ENCODE measurements around the gene MVB12B.

MVB12B gene

GRCh38 chr9:126330536-126330935 lies 3.9 kb downstream of the MVB12B start:
- TF ChIP-seq FOXM1 (IDR thresholded peaks at IDR 0.05; ENCODE audit: borderline replicate concordance, low read depth), result no peak
- TF ChIP-seq, protein P1, sequence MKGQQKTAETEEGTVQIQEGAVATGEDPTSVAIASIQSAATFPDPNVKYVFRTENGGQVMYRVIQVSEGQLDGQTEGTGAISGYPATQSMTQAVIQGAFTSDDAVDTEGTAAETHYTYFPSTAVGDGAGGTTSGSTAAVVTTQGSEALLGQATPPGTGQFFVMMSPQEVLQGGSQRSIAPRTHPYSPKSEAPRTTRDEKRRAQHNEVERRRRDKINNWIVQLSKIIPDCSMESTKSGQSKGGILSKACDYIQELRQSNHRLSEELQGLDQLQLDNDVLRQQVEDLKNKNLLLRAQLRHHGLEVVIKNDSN (IDR thresholded peaks at IDR 0.05), result no peak
- no peak for TF ChIP-seq RAD21 (IDR thresholded peaks at IDR 0.05; ENCODE audit: low read depth)
- no peak for TF ChIP-seq EP300 (IDR thresholded peaks at IDR 0.05; ENCODE audit: borderline replicate concordance)
- no peak for TF ChIP-seq YY1 (IDR thresholded peaks at IDR 0.05; ENCODE audit: low read depth)
- TF ChIP-seq NFIC (IDR thresholded peaks at IDR 0.05), result no peak
- TF ChIP-seq TAF1 (IDR thresholded peaks at IDR 0.05; ENCODE audit: low read depth), result no peak
- no peak for TF ChIP-seq REST (IDR thresholded peaks at IDR 0.05; ENCODE audit: low read depth)
- TF ChIP-seq CREB1 (IDR thresholded peaks at IDR 0.05; ENCODE audit: low read depth), result no peak
- TF ChIP-seq EGR1 (IDR thresholded peaks at IDR 0.05), result no peak
- no peak for TF ChIP-seq ZBTB7A (IDR thresholded peaks at IDR 0.05; ENCODE audit: low read depth)
- no peak for TF ChIP-seq MAX (IDR thresholded peaks at IDR 0.05)
- TF ChIP-seq TCF12 (IDR thresholded peaks at IDR 0.05; ENCODE audit: low read depth), result no peak
- no peak for TF ChIP-seq CEBPB (IDR thresholded peaks at IDR 0.05)
- TF ChIP-seq TEAD4 (IDR thresholded peaks at IDR 0.05), result no peak

DNA sequence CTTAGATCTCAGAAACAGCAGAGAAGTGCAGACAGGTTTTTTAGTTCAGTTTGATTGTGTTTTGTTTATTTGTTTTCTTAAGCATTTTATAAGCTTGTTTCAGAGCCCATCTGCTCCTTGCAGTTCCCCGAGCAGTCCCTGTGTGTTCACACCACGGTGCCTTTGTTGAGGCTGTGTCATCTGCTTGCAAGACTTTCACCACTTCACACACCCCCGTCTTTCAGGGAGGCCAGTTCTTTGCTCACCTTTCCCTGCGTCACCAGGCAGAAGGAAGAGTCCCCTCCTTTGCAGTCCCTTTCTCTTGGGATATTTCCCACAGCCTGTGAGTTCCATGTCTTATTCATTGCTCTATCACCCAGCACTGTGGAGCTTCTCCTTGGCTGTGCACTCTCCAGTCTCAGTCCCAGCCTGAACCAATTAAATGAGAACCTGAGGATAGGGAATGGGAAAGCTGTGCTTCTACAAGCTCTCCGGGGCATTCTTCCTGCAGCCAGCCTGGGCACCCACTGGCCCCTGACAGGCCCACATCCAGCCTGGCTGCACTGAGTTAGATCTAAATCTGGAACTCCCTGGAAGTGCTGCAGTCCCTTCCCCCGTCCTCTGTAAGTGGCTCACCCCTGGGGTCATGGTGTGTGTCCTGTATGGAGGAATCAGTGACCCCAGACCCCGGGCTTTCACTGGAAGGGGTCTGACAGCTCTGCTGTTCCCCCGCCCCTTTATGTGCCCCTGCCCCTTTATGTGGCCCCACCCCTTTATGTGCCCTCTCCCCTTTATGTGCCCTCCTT lies 5.5 kb downstream of the MVB12B start:
- TF ChIP-seq CEBPB (IDR thresholded peaks at IDR 0.05) (no peak), TAF1 (IDR thresholded peaks at IDR 0.05; ENCODE audit: low read depth) (no peak), FOXM1 (IDR thresholded peaks at IDR 0.05; ENCODE audit: borderline replicate concordance, low read depth) (no peak), EP300 (IDR thresholded peaks at IDR 0.05; ENCODE audit: borderline replicate concordance) (no peak), ZBTB7A (IDR thresholded peaks at IDR 0.05; ENCODE audit: low read depth) (no peak), CREB1 (IDR thresholded peaks at IDR 0.05; ENCODE audit: low read depth) (no peak), EGR1 (IDR thresholded peaks at IDR 0.05) (no peak), MAX (IDR thresholded peaks at IDR 0.05) (no peak), NFIC (IDR thresholded peaks at IDR 0.05) (no peak), REST (IDR thresholded peaks at IDR 0.05; ENCODE audit: low read depth) (no peak), RAD21 (IDR thresholded peaks at IDR 0.05; ENCODE audit: low read depth) (no peak)
- TF ChIP-seq, protein P1 (IDR thresholded peaks at IDR 0.05), result no peak

DNA sequence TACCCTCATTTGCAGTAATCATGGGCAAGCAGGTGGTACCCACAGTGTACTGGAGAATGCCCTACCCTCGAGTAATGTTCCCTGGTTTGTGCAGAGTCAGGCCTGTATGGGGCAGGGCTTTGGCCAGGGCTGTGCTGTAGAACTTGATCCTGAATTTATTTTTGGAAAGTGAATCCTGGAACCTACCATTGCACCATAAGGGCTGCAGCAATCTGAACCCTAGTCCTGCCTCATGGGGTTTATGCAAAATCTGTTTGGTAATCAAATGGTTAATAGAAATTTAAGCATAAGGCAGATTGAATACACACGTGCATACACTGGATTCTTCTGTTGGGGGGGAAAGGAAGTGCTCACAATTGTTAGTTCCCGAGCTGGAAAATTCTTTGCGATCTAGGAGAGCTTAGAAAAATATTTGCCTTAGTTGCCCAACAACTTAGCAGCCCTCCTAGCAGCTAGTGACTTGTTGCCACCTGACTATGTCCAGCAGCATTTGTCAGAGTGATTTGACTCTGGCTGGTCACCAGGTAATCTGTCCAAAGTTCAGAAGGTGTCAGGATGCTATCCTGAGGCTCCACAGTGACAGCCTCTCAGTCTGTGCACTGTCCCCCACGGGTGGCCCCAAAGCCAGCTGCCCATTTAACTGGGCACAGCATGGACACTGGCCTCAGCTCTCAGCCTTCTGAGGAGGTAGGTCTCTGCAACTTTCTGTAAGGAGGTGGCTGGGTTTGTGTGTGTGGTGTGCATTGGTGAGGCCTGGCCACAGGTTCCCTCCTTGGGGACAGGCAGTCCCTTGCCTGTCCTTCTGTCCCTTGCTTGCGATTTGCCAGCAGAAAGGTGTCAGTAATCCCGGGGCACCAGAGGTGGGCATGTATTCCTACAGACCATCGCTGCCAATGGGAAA lies 8.3 kb downstream of the MVB12B start:
- TF ChIP-seq, protein P1 (IDR thresholded peaks at IDR 0.05), result no peak
- TF ChIP-seq ZBTB7A (IDR thresholded peaks at IDR 0.05; ENCODE audit: low read depth) (no peak), RAD21 (IDR thresholded peaks at IDR 0.05; ENCODE audit: low read depth) (no peak), TEAD4 (IDR thresholded peaks at IDR 0.05) (no peak), YY1 (IDR thresholded peaks at IDR 0.05; ENCODE audit: low read depth) (no peak), EP300 (IDR thresholded peaks at IDR 0.05; ENCODE audit: borderline replicate concordance) (no peak), EGR1 (IDR thresholded peaks at IDR 0.05) (no peak), TCF12 (IDR thresholded peaks at IDR 0.05; ENCODE audit: low read depth) (no peak), TAF1 (IDR thresholded peaks at IDR 0.05; ENCODE audit: low read depth) (no peak), REST (IDR thresholded peaks at IDR 0.05; ENCODE audit: low read depth) (no peak), MAX (IDR thresholded peaks at IDR 0.05) (no peak), CEBPB (IDR thresholded peaks at IDR 0.05) (no peak), CREB1 (IDR thresholded peaks at IDR 0.05; ENCODE audit: low read depth) (no peak), FOXM1 (IDR thresholded peaks at IDR 0.05; ENCODE audit: borderline replicate concordance, low read depth) (no peak), NFIC (IDR thresholded peaks at IDR 0.05) (no peak)

Measured in Ishikawa (cell line).